Amniotic stem cell (primary cell): ENCODE data around the gene NPBWR2.

Source experiments
- DNase-seq: peaks from one replicate; lab custom pipeline; 2025; lab: John Stamatoyannopoulos, UW

Gene NPBWR2

DNA sequence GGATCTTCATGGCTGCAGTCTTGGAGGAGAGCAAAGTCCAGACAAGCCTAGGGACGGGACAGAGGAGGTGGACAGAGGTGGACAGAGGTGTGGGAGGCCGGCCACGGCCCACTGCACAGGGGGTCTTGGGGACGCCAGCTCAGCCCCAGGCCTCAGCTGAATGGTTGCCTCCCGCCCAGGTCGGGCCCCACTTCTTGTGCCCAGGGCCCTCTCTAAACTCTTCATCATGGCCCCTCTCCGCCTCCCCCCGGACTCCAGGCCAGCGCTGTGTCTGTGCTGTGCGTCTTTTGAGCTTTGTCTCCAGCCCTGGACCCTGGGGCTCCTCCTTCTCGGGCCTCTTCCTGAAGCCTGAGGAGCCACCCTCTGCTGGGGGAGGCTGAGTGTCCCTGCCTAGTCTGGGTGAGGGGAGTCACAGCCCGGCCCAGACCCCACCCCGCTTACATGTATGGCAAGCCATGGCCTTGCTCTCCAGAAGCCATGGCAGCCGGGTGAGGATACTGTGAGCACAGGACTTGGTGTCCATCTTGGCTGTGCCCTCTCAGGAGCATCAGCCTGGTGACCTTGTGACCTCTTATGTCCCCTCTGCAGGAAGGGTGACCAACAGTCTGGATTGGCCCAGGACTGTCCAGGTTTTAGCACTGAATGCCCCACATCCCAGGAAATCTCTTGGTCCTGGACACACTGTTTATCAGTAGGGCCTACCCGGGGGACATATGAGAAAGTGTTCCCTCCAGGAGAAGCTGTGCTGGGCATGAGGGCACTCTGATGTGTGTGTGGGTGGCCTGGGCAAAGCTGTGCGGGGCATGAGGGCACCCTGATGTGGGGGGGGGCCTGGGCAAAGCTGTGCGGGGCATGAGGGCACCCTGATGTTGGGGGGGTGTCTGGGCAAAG is 9.4 kb upstream of the NPBWR2 start:
- DNase-seq: no peak

DNA sequence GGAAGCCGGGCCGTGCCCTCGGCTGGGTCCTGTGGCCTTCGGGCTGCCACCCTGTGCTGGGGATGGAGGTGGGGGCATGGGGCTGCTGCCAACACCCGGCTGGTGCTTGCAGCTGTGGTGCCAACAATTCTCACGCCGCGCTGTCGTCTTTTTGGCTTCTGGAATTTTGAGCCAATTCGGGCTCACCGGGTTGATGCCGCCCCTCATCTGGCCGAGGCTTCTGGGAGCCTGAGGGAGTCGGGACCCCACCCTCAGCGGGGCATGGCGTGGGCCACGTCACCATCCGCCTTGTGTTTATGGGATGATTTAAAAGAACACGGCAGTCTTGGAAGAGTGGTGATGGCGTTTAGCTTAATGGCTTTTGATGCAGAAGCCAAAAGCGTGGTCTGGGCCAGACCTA is 8.7 kb upstream of the NPBWR2 start:
- no peak for DNase-seq

DNA sequence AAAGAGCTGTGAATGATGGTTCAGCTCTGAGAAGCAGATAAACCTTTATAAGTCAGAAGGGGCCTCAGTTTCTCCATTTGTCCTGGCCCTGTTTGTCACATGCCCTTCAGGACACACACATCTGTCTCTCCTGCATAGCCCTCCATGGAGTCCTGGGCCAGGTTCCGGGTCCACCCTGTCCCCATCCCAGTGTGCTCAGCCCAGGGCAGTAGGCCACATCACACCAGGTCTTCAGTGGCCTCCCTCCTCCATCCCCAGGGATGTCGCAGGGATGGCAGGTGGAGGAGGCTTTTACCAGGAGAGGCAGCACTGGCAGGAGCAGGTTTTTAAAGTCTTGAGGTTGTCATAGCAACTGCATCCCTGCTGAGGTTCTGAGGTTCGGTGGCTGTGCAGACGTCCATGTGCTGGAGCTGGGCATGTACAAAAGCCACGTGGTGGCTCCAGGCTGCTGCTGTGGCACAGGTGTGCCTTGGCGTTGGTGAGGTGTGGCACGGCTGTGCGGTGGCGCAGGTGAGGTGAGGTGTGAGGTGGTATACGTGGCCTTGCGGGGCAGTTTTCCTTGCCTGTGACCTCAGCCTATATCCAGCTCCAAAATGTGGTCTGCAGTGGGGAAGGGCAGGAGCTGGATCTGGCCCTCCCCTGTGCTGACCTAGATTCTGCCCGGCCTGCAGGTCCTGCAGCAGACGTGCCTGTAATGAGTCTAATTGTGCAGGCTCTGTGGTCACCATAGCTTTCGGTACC is 8.0 kb upstream of the NPBWR2 start:
- DNase-seq: no peak

GRCh38 chr20:64114356-64114971 is 7.1 kb upstream of the NPBWR2 start:
- no peak for DNase-seq

DNA sequence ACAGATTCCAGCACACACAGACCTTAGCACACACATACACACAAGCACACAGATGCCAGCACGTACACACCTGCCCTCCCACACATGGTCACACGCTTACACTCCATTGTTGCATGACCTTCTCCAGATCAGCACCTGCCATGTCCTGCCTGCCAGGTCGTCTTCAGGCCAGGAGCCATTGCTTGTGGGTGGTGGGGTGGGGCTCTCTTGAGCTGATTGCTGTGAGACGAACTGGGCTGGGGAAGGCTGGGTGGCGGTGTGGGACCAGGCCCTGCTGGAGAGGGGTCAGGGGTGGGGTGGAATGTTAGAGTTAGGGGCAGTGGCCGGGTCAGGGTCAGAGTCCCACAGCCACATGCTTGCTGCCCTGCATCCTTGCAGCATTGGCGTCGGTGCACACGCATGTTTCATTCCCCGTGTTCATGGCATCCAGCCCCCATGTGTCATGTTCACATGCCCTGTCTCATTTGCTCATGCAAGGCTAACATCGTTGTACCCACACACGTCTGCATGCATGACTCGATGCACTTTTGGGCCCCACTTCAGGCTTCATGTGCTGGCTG is 6.5 kb upstream of the NPBWR2 start:
- DNase-seq: no peak

DNA sequence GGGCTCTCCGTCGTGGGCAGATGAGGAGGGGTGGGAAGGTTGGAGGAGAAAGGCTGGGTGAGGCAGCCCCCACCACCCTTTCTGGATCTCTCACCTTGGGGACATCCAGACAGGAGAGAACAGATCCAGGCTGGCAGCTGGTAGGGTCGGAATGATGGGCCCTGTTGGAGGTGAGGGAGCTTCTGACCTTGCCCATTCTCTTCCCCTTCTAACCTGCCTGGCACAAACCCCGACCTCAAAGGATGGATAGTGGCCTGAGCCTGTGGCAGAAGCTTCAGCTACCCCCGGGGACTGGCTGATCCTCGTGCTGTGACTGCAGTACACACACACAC is 6.0 kb upstream of the NPBWR2 start:
- DNase-seq: no peak

- DNase-seq: no peak
These were observed 5.5 kb upstream of the NPBWR2 start for GRCh38 chr20:64112691-64113443.

DNA sequence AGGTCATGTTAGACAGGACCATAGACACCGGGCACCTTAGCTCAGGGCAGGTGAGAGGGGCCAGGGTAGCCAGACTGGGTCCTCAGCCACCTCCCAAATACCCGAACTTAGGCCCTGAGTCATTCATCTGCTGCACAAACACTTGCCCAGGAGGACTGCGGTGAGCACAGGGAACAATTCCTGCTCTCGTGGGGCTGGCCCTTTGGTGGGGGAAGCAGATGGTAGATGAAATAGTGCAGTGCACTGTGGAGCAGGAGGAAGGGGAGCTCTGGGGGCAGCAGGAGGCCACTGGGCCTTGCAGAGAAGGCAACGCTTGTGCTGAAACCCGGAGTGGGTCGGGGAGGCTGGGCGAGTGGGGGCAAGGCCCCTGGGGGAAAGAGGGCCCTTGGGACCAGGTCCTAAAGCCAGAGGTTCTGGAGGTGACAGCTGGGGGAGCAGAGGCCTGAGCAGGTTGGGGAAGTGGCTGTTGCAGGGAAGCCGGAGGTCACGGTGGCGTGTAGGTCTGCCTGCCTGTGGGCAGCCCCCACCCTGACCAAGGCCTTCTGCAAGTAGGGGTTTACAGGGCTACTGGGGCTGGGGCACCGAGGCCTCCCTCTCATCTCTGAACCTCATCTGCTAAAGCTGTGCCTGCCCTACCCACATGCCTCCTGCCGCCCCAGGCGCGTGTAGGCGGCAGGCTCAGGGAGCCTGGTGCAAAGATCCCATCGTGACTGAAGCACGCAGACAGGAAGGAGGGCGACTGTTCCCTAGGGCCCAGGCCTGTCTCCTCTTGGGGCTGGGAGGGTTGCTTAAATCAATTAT is 4.7 kb upstream of the NPBWR2 start:
- no peak for DNase-seq

DNA sequence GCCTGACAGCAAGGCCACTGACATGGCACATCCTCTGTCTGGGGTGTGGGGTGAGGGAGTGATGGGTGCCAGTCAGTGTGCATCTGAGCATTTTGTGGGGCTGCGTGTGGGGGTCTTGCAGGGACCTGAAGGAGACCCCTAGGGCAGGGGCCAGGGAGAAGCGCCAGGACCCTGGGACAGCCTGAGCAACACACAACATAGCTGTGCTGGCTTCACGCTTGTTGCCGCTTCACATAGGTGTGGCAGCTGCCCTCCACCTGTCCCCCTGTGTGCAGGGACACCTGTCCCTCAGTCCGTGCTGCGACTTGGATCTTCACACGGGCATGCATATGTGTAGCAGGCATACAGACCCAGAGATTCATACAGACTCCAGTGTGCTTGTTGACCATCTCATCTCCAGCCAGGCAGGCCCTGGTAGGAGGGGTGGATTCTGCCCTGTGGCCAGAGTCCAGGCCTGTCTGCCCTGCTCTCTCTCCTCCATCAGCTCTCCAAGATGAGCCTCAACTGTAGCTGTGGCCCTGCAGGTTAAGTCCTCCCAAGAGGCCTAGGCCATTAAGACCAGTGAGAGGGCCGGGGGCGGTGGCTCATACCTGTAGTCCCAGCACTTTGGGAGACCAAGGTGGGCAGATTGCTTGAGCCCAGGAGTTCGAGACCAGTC is 3.2 kb upstream of the NPBWR2 start:
- no peak for DNase-seq

- DNase-seq: no peak
These were observed 2.5 kb upstream of the NPBWR2 start for GRCh38 chr20:64109831-64110391.

GRCh38 chr20:64108731-64109681 is 1.6 kb upstream of the NPBWR2 start:
- no peak for DNase-seq

DNA sequence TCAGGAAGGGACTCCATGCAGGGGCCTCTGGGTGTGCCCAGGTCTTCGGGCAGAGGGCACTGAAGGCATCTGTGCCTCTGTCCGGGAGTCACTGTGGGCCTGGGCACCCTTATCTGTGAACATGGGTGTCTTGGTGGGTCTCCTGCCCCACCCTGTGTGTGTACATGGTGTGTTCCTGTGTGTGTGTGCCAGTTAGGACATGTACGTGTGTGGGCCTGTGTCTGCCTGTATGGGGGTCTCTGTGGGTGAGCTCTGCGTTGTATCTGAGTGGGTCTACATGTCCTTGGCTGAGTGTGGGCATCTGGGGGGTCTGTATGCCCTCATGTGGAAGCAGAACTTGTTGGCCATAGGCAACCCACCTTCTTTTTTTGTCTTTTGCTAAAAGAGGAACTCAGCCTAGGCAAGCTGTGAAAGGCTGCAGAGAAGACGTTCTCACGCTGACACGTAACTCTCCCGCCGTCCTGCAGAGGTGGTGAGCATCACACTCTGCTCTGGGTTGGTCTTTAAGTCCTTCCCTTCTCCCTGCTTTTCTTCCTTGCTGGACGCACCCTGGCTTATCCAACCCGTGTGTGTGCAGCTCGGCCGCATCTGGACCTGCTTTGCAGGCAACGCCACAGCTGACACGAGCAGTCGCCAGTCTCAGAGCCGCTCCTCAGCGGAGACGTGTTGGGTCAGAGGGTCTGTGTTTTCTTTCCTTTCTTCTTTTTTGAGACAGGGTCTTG is 532 bp upstream of the NPBWR2 start:
- DNase-seq: no peak

- no peak for DNase-seq
These were observed 867 bp downstream of the NPBWR2 start for GRCh38 chr20:64106435-64106961.

DNA sequence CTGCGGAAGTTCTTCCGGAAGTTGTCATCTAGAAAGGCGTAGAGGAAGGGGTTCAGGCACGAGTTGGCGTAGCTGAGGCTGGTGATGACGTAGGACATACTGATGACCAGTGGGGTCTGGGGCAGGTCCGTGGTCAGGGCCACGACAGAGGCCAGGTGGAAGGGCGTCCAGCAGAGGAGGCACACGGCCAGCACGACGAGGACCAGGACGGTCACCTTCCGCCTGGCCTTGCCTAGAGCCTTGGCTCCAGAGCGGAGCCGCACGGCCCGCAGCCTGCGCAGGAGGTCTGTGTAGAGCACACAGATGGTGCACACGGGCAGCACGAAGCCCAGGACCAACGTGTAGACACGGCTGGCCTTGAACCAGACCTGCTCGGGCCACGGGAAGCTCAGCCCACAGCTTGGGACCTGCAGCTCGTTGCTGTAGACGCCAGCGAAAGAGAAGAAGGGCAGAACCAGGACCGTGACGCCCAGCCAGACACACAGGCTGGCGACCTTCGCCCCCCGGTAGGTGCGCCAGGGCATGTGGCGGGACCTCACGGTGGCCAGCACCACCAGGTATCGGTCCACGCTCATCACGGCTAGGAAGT is 1.4 kb downstream of the NPBWR2 start:
- DNase-seq: no peak

GRCh38 chr20:64104667-64105451 is 2.5 kb downstream of the NPBWR2 start:
- no peak for DNase-seq

DNA sequence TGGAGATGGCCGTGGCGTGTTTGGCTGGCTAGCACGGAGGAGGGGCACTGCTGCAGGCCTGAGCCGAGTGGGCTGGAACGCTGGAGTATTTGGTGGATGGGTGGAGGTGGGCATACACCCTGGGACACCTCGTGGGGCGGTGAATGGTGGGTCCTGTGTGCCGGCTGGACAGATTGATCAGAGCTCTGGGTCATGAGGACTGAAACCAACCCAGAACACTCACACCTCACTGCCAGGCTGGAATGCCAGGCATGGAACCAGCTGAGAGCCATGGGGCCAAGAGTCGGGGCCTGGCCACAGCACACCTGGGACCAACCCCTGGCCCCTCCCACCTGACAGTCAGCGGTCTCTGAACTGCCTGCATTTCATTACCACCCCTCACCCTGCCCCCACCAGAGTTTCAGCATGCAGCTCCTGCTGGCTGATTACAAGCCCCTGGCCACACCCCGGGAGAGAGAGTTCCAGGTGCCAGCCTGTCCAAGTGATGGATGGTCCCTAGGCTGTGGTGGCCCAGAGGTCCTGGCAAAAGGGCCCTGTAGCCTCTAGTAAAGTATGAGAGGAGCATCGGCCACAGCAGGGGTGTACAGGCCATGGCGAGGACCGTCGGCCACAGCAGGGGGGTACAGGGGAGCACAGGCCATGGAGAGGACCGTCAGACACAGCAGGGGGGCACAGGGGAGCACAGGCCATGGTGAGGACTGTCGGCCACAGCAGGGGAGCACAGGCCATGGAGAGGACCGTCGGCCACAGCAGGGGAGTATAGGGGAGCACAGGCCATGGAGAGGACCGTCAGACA is 3.3 kb downstream of the NPBWR2 start:
- DNase-seq: no peak
